Prostate gland (tissue), 2 donors: ENCODE measurements around the gene TSTD2. TPM values are rescaled to one million over a fixed set of nuclear protein-coding genes. Genes with fewer than 3 reads are reported as not detected.

Experiments used
- DNase-seq: peaks from one replicate; pipeline ENCODE4 v3.0.0-alpha.2; 2019; ENCODE audit warnings: low spot score
- H3K27ac ChIP-seq, 2 donors: fragments of 200-600 bp; sonication (generic); 2 replicates each; pipeline ENCODE4 v1.5.1; 2017 to 2019
- H3K27me3 ChIP-seq: fragments of 200-600 bp; sonication (generic); replicated peaks from 2 replicates; pipeline ENCODE4 v1.5.1; 2019; ENCODE audit not compliant: insufficient read depth
- H3K36me3 ChIP-seq, 2 donors: fragments of 200-600 bp; sonication (generic); 1 replicate in 1 of 2; 2 replicates in 1 of 2; pipeline versions ENCODE4 v1.5.1 to v1.8.1; 2017 to 2019
- H3K4me1 ChIP-seq: fragments of 200-600 bp; sonication (generic); replicated peaks from 2 replicates; pipeline ENCODE4 v1.5.1; 2019
- H3K4me3 ChIP-seq, 2 donors: fragments of 200-600 bp; sonication (generic); 2 replicates each; pipeline ENCODE4 v1.5.1; 2017 to 2019
- H3K9me3 ChIP-seq: fragments of 200-600 bp; sonication (generic); 2 replicates; pipeline ENCODE4 v1.5.1; 2017
- CTCF ChIP-seq, 4 experiments: fragments of 200-600 bp in 2 of 4; fragments of 450-650 bp in 2 of 4; sonication (generic) in 2 of 4; IDR thresholded peaks; 1 replicate in 3 of 4; 2 replicates in 1 of 4; pipeline ENCODE4 v1.5.1; 2016 to 2019; ENCODE audit warnings: antibody characterized with exemption in 4 of 4, mild to moderate bottlenecking in 2 of 4, moderate library complexity in 2 of 4
- POLR2A ChIP-seq: fragments of 450-650 bp; IDR thresholded peaks from one replicate; pipeline ENCODE4 v1.6.1; 2016; ENCODE audit warnings: antibody characterized with exemption, mild to moderate bottlenecking
- POLR2AphosphoS5 ChIP-seq: sonication (generic); formaldehyde crosslinking; IDR thresholded peaks from one replicate; pipeline ENCODE4 v1.6.1; 2017; ENCODE audit warnings: antibody characterized with exemption
- WGBS: methylation state at CpG from one replicate; pipeline ENCODE4 v1.1.5; 2018; 5-methylcytosine and 5-hydroxymethylcytosine counted together
- intact Hi-C: fragments of 100-400 bp; cut with DNase I; formaldehyde crosslinking; loops from one replicate; pipeline ENCODE4 v1.14.2; 2022
- total RNA-seq, 2 donors: library from RNA; depleted of rRNA; stranded (reverse); fragments of >200 nt; gene quantifications; one replicate each; pipeline ENCODE4 v1.1.0, GENCODE V29; 2016

TSTD2 gene
- total RNA-seq, 2 donors from 2014 or later: 14.6 to 24.5 TPM

DNA sequence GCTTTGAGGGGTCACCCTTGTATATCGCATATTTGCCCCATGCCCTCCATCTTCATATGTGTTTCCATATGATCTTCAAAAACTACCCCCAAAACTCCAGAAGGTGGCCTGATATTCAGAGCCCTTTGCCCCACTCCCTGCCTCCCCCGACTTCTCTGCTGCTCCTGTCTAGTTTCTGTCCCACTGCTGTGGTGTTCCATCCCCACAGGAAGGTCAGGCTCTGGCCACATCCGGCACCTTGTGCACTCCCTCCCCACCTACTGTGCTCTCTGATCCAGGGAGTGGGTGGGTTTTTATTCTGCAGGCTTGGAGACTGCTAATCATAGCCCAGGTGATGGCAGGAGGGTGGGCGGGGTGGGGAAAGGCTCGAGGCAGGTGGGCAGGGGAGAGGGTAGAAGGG lies 79.3 kb downstream of the TSTD2 start:
- DNase-seq: no peak
- no peaks in the 10 kb centered on the region for H3K27me3 ChIP-seq
- TF ChIP-seq POLR2A (no peak), POLR2AphosphoS5 (no peak), CTCF (IDR thresholded peaks at IDR 0.05) (no peak)
- no peak overlapping the region for H3K27ac ChIP-seq
- H3K4me3 ChIP-seq: no peak overlapping the region
- intact Hi-C loops: no loop called here
- H3K4me1 ChIP-seq: no peaks in the 10 kb centered on the region
- no peaks in the 10 kb centered on the region for H3K9me3 ChIP-seq
- WGBS: 85% methylated on average over 5 of the region's 5 CpGs
- H3K36me3 ChIP-seq: no peaks in the 10 kb centered on the region

DNA sequence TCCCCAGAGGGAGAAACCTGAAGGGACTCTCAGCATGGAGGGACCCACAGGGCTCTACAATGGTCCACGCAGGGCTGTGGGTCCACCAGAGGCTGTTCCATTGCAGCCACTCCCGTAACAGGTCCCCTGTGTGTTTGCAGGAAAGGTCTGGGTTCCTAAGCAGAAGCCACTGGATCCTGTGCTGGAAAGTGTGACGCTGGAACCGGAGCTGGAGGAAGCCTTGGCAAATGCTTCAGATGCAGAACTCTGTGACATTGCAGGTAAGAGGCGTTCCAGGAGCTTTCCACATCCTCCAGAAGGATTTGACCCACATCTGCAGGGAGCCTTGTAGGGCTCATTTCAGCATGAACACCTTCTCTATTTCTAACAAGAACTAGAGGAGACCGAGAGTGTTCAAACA lies 80.0 kb downstream of the TSTD2 start:
- no peaks in the 10 kb centered on the region for H3K9me3 ChIP-seq
- H3K36me3 ChIP-seq: no peaks in the 10 kb centered on the region
- no peak overlapping the region for H3K4me3 ChIP-seq
- no peak for TF ChIP-seq POLR2AphosphoS5
- TF ChIP-seq POLR2A: no peak
- TF ChIP-seq CTCF (IDR thresholded peaks at IDR 0.05): no peak
- no peaks in the 10 kb centered on the region for H3K4me1 ChIP-seq
- intact Hi-C loops: no loop called here
- no peak overlapping the region for H3K27ac ChIP-seq
- 87% methylated on average over 6 of the region's 6 CpGs for WGBS
- DNase-seq: no peak
- no peaks in the 10 kb centered on the region for H3K27me3 ChIP-seq

DNA sequence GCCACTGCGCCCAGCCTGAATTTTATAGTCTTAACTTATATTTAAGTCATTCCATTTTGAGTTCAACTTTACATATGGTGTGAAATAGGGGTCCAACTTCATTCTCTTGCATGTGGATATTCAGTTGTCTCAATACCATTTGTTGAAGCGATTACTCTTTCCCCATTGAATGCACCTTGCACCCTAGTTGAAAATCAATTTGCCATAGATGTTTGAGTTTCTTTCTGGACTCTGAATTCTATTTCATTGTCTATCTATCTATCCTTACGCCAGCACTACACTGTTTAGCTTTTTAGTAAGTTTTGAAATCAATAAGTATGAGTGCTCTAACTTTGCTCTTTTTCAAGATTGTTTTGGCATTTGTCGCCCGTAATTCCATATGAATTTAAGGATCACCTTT lies 81.9 kb downstream of the TSTD2 start:
- 93% methylated on average over 5 of the region's 5 CpGs for WGBS
- Histone ChIP-seq H3K27me3 (no peaks in the 10 kb centered on the region), H3K4me3 (no peak overlapping the region), H3K27ac (no peak overlapping the region), H3K4me1 (no peaks in the 10 kb centered on the region), H3K9me3 (no peaks in the 10 kb centered on the region), H3K36me3 (no peaks in the 10 kb centered on the region)
- intact Hi-C loops: no loop called here
- TF ChIP-seq POLR2AphosphoS5: no peak
- TF ChIP-seq CTCF (IDR thresholded peaks at IDR 0.05): no peak
- no peak for TF ChIP-seq POLR2A
- no peak for DNase-seq

GRCh38 chr9:97550386-97550785 lies 82.8 kb downstream of the TSTD2 start:
- Histone ChIP-seq H3K9me3 (no peaks in the 10 kb centered on the region), H3K4me3 (no peak overlapping the region), H3K4me1 (no peaks in the 10 kb centered on the region), H3K36me3 (no peaks in the 10 kb centered on the region), H3K27me3 (no peaks in the 10 kb centered on the region), H3K27ac (no peak overlapping the region)
- 85% methylated on average over 1 of the region's 1 CpG for WGBS
- DNase-seq: no peak
- TF ChIP-seq POLR2AphosphoS5 (no peak), POLR2A (no peak), CTCF (IDR thresholded peaks at IDR 0.05) (no peak)
- intact Hi-C loops: no loop called here

Other genes starting within 250 kb of the TSTD2 start
- 10 to 100 TPM in 1 of 2 donors, 1 to 10 TPM in 1; 9.3 to 18.0 TPM for gene TDRD7, start 221.3 kb downstream of the TSTD2 start, total RNA-seq
- gene TMOD1, start 131.7 kb downstream of the TSTD2 start, total RNA-seq: 1 to 10 TPM; 7.0 to 8.0 TPM
- gene NCBP1, start 453 bp upstream of the TSTD2 start, total RNA-seq: 10 to 100 TPM; 18.1 to 18.3 TPM
- 10 to 100 TPM; 11.9 to 13.3 TPM for gene XPA, start 64.0 kb upstream of the TSTD2 start, total RNA-seq
- gene FOXE1, start 219.9 kb upstream of the TSTD2 start, total RNA-seq: 1 to 10 TPM in 1 of 2 donors, under 1 TPM in 1; 0.97 to 5.5 TPM